K562 (cell line): ENCODE results near the gene XRCC3.

Experiments used
- RAD21 ChIP-seq, 2 experiments: fragments of 250-450 bp in 1 of 2; fragments of 450-650 bp in 1 of 2; sonication (Bioruptor Pico) in 1 of 2; formaldehyde crosslinking in 1 of 2; IDR thresholded peaks in 1 of 2; conservative IDR thresholded peaks in 1 of 2; 2 replicates each; pipeline versions ENCODE4 v1.4.0 to v1.8.0; 2020 to 2022; ENCODE audit warnings: mild to moderate bottlenecking in 2 of 2, moderate library complexity in 1 of 2
- SMARCA4 ChIP-seq: fragments of 450-650 bp; IDR thresholded peaks from 2 replicates; pipeline ENCODE4 v1.6.1; 2016

DNA sequence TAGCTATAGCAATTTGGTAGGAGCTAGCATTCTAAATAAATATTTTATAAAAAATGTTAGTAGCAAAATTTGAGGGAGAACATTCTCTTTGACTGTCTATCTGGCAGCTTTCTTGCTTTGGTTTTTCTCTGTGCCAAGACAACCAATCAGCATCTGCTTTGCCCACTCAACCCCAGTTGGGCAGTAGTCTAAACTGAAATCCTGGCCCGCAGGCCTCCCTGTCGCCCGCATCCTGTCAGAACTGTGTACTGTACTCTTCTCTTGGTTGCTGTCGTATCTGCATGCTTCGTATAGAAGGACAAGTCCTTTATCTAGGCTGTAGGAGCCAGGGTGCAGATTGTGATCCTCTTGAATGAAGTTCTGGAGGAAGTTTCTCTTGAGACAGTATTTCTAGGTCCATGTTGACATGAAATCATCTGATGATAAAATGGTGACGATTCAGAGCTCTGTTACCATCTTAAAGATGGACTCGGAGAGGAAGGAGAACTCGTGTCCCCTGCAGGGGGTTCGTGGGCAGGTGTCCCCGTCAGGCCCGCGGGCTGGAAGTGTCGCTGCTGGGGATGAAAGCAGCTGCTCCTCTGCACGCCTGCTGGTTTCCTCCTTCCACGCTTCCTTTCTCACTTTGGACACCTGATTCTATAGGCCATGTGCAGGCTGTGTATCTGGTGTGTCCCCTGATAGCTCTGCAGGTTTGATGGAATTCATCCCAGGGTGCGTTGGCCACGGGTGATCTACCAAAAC lies 34.6 kb downstream of the XRCC3 start:
- TF ChIP-seq RAD21 (CRISPR knock-in tag; conservative IDR thresholded peaks at IDR 0.05 in 1 of 2, IDR thresholded peaks at IDR 0.05 in 1 of 2) (no peak), SMARCA4 (no peak)
